GM19328 (cell line): Measurements from ENCODE around the gene FLVCR2.
"Not testable (repeated sequence)": the region's sequence is repeated elsewhere in the genome, so short reads cannot be mapped to it uniquely, and the experiment has no call there.

Source experiments
- ATAC-seq: cut with Tn5 transposase; IDR thresholded peaks from one replicate; pipeline ENCODE4 v1.9.1; 2021; ENCODE audit warnings: mild to moderate bottlenecking, moderate library complexity; ENCODE audit not compliant: unreplicated experiment

FLVCR2 gene

GRCh38 chr14:75591331-75591946 is 13.0 kb downstream of the FLVCR2 start:
- no peak for ATAC-seq

- ATAC-seq = no peak
Measured at GRCh38 chr14:75591987-75592575, 13.7 kb downstream of the FLVCR2 start.

GRCh38 chr14:75595226-75595625 is 16.8 kb downstream of the FLVCR2 start:
- no peak for ATAC-seq

- ATAC-seq = no peak
Measured at GRCh38 chr14:75597149-75597548, 18.7 kb downstream of the FLVCR2 start.

GRCh38 chr14:75600100-75600499 is 21.7 kb downstream of the FLVCR2 start:
- not testable (repeated sequence) for ATAC-seq

GRCh38 chr14:75601061-75601460 is 22.6 kb downstream of the FLVCR2 start:
- not testable (repeated sequence) for ATAC-seq

GRCh38 chr14:75602503-75602902 is 24.1 kb downstream of the FLVCR2 start:
- no peak for ATAC-seq

GRCh38 chr14:75604979-75605851 is 26.8 kb downstream of the FLVCR2 start:
- ATAC-seq = no peak

GRCh38 chr14:75605916-75606315 is 27.5 kb downstream of the FLVCR2 start:
- no peak for ATAC-seq

GRCh38 chr14:75607044-75607443 is 28.6 kb downstream of the FLVCR2 start:
- no peak for ATAC-seq

GRCh38 chr14:75607842-75608640 is 29.6 kb downstream of the FLVCR2 start:
- no peak for ATAC-seq

GRCh38 chr14:75609116-75609515 is 30.7 kb downstream of the FLVCR2 start:
- no peak for ATAC-seq

GRCh38 chr14:75609606-75610475 is 31.4 kb downstream of the FLVCR2 start:
- ATAC-seq = no peak

GRCh38 chr14:75610834-75611233 is 32.4 kb downstream of the FLVCR2 start:
- no peak for ATAC-seq

GRCh38 chr14:75612157-75612556 is 33.7 kb downstream of the FLVCR2 start:
- no peak for ATAC-seq

- ATAC-seq = no peak
Measured at GRCh38 chr14:75614179-75614578, 35.8 kb downstream of the FLVCR2 start.

GRCh38 chr14:75615200-75615599 is 36.8 kb downstream of the FLVCR2 start:
- no peak for ATAC-seq

- ATAC-seq = no peak
Measured at GRCh38 chr14:75619548-75619947, 41.1 kb downstream of the FLVCR2 start.

GRCh38 chr14:75625034-75625433 is 46.6 kb downstream of the FLVCR2 start:
- no peak for ATAC-seq

GRCh38 chr14:75626396-75626795 is 48.0 kb downstream of the FLVCR2 start:
- no peak for ATAC-seq
